EH (cell line): Measurements from ENCODE around the gene CELF1.
A peak's percentile ranks its signal among the peaks of the same experiment; 100 is the strongest.

Source experiments
- DNase-seq: peaks from one replicate; pipeline ENCODE4 v3.0.0-alpha.2; 2015; ENCODE audit warnings: low read depth

Gene CELF1

DNA sequence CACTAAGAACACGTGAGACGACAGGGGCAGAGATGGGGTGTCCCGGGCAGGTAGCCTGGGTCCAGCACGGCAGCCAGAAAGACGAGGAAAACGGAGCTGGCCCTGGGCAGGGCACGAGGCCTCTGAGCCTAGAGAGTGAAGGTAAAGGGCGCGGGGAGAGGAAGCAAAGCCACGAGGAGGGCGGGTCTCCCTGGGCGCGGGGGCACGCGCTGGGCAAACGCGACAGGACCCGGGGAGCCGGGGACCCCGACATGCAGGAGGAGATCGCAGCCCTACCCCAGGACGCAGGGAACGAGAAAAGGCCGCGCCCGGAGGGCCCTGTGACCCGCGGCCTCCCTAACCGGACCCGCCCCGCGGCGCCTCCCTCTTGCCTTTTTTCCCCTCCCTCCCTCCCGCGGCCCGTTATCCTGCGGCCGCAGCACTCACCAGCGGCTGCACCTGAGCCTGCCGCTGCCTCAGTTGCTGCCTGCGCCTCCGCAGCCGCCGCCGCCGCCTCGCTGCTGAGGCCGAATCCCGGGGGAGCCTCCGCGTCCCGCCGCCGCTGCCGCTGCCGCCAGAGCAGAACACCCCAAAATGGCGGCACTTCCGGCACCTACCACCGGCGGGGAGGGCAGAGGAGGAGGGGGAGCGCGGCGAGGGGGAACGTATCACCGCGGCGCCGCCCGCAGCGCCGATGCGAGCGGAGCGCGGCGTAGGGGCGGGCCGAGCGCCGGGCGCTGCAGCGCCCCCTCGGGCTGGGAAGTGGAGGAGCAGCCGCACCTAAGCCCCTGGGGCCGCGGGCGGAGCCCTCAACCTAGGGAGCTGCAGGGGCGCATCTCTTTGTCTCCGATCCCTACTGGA lies at the start of gene CELF1:
Gene CELF1 (minus strand): TSS at position 567 of the 840 bp plus-strand sequence. CDS start 53,609 bp downstream, outside the sequence.
- DNase-seq: peak; percentile 90

DNA sequence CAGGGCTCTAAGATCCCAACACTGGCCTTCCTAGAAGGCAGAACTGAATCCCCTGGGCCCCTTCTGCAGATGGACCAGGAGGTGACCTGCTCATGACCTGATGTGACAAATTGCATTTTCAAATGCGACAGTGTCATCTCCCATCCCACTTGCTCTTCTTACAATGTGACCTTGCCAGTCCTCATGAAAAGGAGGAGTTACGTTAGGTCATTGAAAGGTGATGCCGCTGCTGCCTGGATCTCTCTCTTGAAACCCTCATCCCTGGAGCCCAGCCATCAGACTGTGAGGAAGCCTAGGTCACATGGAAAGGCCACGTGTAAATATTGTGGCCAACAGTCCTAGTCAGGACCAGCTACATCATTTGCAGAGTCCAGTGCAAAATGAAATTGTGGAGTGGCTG lies 47.0 kb upstream of the CELF1 start:
- no peak for DNase-seq

DNA sequence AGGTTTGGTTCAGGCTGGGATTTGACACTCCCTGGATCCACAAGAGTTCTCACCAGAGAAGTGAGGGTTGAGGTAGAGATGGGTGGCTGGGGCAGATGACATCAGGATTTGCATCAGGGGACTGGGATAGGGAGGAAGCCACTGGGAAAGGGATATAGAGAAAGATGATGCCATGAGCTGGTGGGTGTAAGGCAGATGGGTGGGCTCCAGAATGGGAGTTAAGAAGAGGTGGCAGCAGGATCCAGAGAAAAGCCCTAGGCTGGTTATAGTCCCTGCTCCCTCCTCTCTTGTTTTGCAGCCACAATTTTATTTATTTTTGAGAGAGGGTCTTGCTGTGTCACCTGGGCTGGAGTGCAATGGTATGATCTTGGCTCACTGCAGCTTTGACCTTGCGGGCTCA lies 43.0 kb upstream of the CELF1 start:
- DNase-seq: no peak

DNA sequence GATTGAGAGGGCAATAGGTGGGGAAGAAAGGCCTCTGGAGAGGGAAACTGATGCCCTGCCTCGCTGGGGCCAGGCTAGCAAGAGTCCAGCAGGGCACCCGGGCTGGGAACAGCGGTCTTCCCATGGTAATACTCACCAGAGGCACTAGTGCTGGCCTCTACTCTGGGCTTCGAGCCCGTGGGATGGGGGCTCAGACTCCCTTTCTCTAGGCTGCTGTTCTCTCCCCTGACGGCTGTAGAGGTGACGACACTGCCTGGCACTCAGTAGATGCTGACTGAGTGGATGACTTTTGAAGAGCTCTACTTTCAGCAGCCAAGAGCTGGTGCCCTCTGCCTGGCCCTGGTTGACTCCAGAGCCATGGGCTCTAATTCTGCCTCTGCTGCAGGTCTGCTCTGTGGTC lies 42.1 kb upstream of the CELF1 start:
- no peak for DNase-seq

DNA sequence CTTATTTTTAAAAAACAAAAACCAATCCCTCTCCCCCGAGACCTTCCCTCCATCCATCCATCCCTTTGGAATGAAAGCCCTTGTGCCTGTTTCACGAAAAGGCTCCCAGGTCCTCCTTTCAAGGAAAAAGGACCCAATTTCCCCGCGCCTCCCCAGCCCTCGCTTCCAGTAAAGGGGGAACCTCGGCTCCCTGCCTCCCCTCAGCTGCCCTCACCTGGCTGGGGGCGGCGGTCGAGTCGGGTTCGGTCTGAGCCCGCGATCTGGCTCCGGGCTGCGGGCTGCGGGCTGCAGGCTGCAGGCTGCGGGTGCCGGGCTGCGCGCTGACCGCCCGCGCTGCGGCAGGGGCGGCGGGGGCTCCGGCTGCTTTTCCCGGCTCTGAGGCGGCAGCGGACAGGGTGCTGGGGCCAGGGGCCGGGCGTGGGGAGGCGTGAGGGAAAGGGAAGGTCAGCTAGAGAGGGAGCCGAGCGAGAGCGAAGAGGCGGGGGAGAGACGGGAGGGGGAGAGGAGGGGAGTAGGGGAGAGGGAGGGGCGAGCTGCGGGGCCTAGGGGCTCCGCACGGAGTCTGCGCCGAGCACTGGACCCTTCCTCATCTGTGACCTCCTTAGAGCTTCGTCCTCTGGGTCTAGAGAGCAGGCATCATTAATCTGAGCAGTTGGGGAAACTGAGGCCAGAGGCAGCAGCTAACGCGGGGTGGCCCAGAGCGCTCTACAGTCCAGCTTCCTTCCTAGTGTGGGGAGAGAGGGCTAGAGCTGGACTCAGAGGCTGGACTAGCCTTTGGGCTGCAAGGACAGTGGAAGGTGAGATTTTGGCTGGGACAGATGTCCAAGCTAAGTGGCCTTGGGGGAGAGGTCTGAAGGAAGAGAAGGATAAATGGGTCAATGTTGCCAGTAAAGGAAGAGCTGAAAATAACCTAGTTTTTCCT lies 41.3 kb upstream of the CELF1 start, which contains the start of gene C1QTNF4:
Gene C1QTNF4 (minus strand): TSS at position 478 of the 922 bp plus-strand sequence. CDS start 3,601 bp downstream, outside the sequence.
- DNase-seq: no peak

DNA sequence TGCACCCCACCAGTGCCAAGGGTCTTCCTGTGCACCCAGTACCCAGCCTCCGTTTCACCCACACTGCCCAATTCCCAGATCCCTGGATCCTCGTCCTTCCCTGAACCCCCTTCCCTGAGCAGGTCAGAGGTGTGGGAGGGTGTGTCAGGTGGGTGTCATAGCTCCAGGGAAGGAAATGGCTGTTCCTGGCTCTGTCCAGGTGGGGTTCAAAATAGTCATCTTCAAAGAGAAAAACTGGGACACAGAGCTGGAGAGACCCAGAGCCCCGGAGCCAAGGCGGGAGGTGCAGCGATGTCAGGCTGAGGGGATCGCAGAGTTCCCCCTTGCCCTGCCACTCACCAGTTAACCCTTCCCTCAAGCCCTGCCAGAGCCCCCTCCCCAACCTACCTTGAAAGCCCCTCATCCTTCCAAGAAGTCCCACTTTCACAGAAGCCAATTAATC lies 40.6 kb upstream of the CELF1 start:
- DNase-seq: no peak

DNA sequence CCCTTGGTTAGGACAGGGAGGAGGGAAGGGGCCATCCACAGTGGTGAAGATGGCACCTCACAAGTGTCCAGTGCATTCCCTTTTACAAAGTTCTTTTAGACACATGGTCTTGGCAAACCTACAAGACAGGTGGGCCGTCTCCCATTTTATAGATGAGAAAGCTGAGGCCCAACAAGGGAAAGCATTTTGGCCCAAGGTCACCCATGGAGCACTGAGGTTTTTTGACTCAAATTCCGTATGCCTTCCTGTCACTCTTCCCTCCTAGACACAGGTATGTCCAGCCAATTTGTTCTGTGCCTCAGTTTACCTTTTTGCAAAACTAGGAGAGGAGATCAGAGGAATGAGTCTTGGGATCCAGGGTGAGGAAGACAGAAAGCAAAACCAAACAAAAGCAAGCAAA lies 40.0 kb upstream of the CELF1 start:
- no peak for DNase-seq

DNA sequence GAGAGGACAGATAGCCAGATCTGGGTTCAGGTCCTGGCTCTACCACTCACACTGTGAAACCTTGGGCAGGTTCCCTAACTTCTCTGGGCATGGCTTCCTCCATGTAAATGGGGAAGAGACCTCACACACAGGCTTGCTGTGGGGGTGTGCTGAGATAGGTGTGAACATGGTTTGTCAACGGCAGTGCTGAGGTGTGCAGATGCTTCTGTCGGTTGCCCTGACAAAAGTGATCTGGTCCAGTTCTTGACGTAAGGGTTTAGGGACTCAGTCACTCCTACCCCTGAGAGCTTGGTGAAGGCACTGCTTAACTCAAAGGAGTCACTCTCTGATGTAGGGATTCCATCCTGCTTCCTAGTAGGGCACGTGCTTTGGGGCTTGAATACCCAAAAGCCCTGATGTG lies 39.3 kb upstream of the CELF1 start:
- DNase-seq: no peak

DNA sequence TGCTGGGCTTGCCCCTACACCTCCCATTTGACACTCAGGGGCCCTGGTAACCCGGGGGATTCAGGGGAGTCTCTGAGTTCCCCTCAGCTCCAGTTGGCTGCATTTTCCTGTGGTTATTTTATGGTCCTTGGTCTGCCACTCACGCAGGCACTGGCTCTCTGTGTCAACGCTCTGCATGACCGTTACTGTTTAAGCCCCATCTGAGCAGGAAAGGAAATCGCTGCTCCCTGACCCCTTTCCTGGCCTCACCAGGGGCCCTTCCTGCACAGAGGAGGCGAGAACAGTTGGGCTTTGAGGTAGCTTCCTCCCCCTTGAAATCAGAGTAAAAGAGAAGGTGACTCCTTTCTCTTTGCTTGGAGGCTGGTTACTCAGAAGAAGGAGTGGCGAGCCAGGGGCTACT lies 38.8 kb upstream of the CELF1 start:
- DNase-seq: no peak

DNA sequence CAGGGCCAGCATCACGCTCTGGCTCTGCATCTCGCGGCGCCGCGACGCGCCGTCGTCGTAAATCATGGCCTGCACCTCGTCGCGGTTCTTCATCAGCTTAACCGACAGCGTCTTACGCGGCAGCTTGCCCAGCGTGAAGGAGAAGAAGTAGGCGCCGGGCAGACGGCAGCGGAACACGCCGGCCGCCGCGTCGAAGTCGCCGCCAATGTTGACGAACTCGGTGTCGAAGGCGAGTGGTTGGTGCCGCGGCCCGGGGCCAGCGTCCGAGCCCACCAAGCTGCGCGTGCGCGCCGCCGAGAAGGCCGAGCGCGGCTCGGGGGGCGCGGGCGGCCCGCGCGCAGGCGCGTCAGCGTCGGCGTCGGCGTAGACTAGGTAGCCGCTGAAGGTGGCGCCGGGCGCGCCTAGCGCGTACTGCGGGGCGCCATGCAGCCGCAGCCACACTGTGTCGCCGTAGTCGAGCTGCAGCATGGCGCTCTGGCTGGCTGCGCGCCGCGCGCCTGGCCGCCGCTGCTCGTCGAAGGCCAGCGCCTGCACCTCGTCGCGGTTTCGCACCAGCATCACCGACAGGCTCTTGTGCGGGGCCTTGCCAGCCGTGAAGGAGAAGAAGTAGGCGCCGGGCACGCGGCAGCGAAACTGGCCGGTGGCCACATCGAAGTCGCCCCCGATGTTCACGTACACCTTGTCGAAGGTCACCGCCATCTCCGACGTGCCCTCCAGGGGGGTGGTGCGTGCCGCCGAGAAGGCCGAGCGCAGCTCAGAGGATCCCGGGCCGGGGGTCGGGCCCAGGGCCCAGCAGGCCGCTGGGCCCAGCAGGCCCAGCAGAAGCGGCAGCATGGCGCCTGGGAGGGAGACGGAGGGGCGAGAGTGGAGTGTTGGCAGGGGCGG lies 37.3 kb upstream of the CELF1 start:
- DNase-seq: no peak

DNA sequence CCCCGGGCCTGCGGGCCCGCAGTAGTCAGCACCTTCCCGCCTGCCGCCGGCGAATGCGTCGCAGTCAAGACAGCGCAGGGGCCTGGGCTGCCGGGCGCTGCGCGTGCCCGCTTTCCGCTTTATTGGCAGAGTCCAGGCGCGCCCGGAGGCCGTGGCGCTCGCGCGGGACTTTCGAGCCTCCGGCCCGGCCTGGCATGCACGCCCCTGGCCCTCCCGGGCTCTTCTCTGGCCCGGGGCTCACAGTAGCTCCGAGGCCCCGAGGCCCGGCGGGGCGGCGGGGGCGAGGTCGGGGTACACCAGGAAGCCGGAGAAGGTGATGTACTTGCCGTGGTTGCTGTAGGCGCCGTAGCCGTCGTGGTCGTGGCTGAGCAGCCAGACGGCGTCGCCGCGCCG lies 36.6 kb upstream of the CELF1 start:
- DNase-seq: no peak

DNA sequence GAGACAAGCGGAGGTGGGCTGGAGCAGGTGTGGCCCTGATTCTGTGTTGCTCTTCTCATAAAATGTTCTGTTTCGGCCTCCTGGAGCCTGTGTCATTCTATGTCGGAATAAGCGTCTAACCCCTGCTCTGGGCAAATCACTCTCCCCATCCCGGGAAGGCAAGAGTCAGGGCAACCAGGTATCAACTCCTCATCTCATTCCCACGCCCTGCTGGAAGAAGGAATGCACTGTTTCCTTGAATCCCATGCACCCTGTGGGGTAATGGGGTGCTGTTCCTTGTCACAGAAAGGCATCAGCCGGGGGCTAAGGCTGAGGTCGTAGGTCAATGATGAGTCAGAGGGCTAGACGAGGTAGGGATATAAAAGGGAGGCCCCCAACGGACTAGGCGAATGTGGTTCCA lies 36.2 kb upstream of the CELF1 start:
- no peak for DNase-seq

DNA sequence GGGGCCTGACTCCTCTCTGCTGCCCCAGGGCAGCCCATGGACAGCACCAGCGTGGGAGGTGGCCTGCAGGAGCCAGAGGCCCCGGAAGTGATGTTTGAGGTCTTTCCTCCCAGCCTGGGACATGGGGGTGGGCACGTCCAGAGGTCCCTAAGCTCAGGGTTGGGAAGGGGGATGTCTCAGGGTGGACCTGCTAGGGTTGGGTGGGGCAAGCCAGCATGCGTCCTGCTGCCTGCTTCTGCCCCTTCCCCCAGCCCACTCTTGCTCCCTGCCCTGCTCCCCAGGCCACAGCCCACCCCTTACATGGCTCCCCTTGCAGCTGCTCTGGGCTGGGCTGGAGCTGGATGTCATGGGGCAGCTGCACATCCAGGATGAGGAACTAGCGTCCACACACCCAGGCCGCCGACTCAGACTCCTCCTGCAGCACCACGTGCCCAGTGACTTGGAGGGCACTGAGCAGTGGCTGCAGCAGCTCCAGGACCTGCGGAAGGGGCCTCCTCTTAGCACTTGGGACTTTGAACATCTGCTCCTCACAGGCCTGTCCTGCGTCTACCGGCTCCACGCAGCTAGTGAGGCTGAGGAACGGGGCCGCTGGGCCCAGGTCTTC lies 34.9 kb upstream of the CELF1 start:
- no peak for DNase-seq

DNA sequence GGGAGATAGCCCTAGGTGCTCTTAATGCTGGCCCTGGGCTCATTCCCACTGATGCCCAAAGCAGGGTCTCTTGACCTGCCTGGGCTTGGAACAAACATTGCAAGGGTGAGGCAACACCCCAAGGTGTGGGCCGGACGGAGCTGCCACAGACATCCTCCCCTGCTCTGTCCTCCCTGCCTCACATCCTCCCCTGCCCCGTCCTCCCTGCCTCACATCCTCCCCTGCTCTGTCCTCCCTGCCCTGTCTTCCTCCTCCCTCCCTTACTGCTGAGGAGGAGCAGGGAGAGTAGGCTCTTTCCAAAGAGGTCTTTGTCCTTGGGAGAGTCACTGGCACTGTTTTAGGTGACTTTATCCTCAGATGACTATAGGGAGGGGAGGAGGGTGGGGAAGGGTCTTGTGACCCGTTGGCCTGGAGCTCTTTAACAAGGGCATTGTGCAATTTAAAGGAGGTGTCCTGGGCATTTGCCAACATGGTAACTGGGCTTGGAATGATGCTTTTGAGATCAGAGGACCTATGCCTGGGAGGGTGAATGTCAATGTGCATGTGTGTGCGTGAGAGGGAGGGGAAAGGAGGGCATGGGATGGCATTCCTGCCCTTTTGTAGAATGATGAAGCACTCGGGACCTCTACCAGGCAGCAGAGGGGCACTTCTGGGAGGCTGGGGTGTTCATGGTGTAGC lies 34.2 kb upstream of the CELF1 start:
- no peak for DNase-seq

DNA sequence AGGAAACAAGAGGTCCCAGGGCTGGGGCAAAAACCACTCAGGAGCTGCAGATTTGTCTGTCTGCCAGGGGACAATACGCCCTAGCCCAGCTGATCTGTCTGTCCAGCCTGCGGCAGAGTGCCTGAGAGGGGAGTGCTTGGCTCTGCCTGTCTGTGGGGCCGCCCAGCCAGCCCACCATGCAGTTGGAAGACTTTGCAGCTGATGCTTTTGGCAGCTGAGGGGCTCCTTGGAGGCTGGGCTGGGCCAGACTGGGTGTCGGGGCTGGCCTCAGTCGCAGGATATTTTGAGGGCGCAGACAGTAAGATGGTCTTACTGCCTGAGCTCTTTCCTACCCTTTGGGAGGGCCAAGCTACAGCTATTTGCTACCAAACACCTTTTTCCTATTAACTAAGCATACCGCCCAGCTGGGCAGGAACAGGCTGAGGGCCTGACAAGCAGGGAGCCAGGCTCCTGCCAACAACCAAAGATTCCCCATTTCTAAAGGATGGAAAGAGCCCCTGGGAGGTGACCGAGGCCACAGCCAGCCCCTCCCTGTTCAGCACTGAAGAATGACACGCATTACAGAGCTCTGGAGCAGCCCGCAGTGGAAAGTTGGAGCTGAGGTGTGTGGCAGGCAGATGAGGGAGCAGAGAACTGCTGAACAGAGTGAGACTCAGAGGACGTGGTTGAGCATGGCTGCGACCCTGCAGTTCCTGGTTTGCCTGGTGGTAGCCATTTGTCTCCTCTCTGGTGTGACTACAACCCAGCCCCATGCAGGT lies 33.3 kb upstream of the CELF1 start, which contains the start of gene FAM180B:
Gene FAM180B (plus strand): TSS at position 581 of the 758 bp plus-strand sequence. CDS start 91 bp downstream, at position 672.
- no peak for DNase-seq

DNA sequence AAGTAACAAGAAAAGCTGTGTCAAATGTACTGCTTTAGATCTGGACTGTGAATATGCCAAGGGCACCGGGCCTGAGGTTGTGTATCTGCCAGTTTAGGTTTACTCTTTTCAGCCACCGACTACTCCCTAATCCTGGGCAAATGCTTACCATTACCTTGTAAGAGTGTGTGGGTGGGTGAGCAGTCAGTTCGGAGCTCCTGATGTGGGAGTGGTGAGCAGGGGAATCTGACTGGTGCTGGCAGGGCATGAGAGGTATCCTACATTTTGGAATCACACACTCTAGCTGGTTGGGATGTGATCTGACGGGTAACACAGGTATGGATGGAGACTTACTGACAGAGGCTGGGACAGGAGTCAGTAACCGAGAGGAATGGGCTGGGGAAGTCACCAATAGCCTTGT lies 30.9 kb upstream of the CELF1 start:
- no peak for DNase-seq

DNA sequence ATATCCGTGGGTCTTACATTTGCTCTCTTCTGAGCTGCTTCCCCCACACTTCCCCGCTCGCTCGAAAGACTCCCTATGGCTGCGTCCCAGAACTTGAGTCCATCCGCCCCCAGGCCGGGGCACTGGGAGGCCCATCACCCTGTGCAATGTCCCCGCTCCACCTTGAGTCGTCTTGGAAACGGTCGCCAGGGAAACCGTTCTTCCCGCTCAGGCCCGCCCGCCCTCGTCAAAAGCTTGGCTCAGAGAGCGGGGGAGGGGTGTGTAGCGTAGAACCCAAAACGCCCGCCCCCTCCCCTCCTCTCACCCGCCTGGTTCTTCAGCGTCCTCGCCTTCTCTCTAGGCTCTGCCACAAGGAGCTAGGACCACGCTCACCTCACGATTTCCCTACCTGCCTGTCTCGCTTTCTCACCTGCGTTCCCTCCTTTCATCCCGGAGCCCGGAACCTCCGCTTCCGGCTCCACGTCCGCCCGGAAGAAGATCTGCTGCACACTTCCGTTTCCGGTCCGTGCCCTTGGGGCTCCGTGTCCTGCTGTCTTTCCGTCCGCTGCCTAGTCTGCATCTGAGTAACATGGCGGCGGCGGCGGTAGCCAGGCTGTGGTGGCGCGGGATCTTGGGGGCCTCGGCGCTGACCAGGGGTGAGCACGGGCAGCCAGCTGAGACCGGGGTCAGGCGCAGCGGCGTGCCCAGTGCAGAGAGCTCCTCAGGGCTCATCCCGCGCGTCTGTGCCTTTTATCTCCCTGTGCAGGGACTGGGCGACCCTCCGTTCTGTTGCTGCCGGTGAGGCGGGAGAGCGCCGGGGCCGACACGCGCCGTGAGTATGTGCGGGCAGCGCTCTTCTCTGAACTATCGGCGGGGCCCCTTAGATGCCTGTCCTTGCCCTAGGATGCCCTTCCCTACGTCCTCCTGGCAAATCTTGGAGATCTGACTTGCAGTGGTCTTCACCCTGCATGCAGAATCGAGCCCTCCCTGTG lies 25.9 kb upstream of the CELF1 start, which contains the start of the genes KBTBD4 and NDUFS3:
Gene KBTBD4 (minus strand): TSS at position 447 of the 971 bp plus-strand sequence. CDS start 19 bp downstream, at position 428.
Gene NDUFS3 (plus strand): TSS at position 551 of the 971 bp plus-strand sequence. CDS start 18 bp downstream, at position 569.
- DNase-seq: peak; percentile 85

DNA sequence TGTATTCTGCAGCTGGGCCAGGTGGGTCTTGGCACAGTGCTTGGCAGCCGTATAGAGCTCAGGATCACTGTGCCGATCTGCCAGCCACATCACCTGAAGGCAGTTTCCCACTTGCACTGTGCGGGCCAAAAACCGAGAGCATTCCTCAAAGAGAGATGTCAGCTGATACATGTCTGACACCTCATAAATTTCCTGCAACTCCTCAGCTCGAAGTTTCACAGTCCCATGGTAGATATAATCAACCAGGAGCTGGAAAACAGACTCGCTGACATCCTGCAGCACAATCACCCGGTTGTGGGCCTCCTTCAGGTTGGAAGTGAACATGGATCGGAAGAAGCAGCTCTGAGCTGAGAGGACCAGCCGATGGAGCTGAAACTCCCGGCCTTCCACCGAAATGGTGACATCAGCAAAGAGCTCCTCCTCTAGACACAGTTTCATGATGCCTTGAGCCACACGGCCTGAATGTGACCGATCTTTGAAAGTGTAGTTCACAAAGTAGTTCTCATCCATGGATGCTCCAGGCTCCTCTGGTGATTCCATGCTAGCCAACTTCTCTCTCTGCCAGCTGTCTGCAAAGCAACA lies 24.6 kb upstream of the CELF1 start:
- peak; percentile 41 for DNase-seq
